Activated gamma-delta T cell treated with anti-CD3 and anti-CD28 coated beads, Interleukin-2, amount 50 U/mL, for 16 hours (primary cell): ENCODE data around the gene ZFYVE27.

Source experiments
- DNase-seq: peaks from one replicate; pipeline ENCODE4 v3.0.0-alpha.2; 2020; ENCODE audit warnings: low read depth

Gene ZFYVE27

DNA sequence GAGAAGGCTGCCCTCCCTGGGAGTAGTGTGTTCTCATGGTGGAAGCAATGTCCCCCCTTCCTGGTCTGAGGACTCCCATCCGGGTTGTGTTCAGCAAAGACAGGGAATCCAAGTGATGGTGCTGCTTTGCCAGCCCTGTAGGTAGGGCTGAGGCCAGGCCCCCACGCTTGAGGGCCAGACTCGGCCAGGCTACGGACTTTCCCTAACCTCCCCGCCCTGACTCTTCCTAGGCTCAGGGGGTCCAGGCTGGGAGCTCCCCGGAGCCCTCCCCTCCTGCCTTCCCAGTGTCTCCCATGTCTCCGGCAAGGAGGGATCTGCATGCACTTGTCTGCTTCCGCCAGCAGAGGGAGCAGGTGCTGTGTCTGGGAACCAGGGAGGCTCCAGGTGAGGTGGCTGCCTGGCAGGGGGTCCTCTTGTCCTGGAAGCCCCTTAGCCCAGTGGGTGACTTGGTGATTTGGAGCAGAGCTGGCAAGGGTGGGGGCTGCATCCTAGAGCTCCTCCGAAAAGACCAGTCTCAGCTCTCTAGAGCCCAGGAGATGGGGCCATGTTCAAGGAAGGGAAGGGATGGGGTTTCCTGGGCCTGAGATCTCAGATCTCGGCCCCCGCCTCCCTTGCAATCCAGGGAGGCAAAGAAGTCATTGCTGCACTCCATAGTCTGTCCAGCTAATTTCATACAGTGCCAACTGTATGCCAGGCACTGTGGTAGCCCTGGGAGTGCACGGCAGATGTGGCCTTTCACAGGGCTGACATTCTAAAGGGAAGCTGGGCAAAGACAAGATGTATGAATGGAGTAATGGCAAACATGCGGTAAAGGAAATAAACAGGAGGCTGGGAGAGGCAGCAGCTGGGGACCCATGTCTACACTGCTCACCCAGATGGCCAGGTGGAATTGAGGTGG is 55.1 kb downstream of the ZFYVE27 start:
- peak; percentile 53 for DNase-seq

DNA sequence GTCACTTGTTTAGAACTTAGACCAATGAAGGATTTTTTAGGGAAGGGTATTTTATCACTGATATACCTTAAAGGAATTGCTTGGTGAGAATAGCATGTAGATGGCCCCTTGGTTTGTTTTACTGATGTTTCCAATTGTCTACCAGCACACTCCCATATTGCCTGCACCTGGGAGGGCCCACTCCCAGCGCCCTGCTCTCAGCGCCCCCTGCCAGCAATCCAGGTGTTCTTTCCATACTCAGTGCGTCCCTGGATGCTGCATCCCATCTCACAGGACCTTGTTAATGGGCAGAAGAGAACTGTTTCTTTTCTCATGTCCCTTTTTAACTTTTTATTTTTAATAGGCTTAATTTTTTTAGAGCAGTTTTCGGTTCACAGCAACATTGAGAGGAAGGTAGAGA is 59.0 kb downstream of the ZFYVE27 start:
- DNase-seq: no peak

DNA sequence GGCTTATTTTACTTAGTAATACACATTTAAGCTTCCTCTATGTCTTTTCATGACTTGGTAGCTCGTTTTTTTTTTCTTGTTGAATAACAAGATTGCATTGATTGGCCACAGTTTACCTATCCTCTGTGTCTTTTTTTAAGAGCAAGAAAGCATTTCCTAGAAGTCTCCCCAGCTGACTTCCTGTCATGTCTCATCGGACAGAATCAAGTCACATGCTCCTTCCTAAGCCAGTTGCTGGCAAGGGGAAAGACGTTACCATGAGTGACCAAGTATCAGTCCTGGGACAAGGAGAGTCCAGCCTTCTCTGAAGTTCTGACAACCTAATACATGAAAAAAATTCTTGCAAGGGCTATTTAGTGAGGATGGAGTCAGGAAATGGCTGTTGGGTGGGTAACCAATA is 59.7 kb downstream of the ZFYVE27 start:
- no peak for DNase-seq

DNA sequence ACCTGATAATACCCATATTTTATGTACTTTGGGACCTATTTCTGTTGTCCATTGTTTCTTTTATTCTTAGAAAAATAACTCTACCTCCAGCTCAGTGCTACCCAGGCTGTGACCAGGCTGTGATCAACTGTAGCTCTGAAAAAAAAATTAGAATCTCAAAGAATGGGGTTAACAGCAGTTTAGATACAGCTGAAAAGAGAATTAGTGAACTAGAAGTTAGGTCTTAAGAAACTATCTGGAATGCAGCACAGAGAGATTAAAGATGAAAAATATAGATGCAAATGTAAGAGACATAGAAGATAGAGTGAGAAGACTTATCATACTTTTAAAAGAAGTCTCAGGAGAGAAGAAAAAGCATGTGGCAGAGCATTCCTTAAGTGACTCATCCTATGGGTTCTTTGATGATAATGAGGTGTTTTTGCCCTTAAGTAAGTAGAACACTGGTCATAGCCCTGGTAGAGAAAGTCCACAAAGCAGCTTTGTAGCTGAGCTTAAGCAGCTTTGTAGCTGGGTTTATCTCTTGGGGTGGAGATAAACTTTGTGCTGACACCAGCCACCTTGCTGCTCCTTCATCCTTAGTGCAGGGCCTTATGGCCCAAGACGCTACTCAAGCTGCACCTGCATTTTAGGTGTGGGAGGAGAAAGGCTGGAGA is 62.2 kb downstream of the ZFYVE27 start:
- DNase-seq: no peak

DNA sequence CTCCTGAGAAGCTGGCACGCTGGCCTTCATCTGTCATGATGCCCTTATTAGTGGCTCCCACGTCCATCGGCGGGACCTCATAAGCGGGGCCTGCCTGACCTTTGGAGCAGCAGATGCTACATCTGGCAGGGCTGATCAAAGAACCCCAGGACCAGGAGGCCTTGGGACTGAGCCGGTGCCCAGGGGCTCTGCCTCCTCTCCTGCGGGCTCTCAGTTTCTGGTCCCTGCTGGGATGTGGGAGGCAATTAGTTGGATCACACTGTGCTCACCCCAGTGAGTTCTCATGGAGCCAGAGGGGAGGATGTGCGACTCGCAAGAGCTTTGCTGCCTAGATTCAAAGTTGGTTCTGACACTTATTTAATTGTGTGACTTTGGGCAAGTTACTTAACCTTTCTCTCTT is 63.5 kb downstream of the ZFYVE27 start:
- DNase-seq: no peak

DNA sequence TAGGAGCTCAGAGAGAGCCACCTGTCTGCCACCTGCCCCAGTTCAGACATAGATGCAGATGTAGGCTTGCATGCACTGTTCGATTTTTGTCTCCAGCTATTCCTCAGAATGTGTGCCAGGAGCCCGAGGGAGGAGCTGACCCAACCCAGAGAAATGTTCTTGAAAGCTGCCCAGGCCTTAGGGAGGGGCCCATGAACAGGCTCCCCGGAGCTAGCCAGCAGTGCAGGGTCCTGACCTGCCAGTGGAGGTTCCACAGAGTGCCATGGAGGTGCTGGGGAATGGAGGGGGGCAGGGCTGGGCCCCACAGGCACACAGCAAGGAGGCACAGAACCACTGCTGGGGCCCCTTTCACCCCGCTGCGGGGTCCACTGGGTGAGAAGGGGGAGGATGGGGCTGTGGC is 64.5 kb downstream of the ZFYVE27 start:
- DNase-seq: no peak

DNA sequence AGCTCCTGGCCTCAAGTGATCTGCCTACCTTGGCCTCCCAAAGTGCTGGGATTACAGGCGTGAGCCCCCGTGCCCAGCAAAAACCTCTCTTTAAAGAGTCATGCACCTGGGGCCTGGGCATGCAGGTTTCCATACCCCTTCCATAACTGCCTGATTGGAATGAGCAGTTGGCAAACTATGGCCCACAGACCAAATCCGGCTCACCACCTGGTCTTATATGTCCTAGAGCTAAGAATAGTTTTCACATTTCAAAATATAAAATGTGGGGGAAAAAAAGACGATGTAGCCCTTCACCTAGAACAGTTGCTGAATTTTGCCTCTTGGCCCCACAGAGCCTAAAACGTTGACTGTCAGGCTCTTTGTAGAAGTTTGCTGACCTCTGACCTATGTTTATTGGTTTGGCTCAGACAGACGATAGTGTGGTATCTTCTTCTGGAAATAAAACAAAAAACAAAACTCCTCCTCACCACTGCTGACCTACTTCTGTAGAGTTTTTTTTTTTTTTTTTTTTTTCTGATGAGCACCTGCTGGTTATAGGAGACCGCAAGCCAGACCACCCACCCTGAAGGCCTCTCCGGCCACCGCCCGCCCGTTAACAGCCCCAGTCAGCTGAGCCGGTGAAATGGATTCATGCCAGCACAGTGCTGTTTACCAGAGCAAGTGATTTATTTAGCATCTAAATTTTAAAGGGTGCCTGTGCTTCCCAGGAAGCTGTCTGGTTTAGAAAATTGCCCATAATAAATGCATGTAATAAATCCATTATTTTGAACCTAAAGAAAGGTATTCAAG is 68.4 kb downstream of the ZFYVE27 start:
- DNase-seq: no peak

DNA sequence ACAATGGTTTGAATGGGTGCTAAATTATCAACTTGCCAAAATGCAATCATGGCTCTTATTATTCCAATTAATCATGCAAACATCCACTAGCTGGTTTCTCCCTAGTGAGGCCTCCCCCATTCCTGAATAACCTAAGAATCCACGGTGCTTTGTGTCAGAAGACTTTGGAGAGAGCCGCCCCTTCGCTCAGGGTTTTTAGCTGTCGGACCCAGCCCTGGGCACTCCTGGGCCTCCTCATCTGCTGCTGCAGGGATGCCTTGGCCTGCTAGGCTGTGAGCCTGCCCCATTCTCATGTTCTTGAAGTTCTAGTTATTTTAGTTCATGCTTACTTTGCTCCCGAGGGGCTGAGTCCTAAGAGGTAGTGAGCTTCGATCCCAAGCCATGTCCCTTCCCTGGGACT is 69.0 kb downstream of the ZFYVE27 start:
- no peak for DNase-seq

DNA sequence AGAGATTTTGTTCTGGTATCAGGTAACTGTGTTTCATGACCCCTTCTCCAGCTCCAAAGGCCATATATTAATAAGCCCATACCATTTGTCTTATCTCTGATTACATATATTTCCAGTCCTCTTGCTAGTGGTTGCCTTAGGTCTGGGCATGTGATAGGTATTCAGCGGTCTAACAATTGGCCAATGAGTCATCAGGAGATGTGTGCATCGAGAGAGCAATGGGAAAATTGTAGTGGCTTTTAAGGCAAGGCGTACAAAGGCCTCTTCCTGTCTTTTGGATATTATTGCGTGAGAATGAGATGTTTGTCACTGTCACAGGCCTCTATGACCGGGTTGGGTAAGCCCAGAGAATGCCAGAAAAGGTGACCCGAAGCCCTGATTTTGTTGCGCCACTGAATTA is 73.5 kb downstream of the ZFYVE27 start:
- no peak for DNase-seq
